K562 (cell line): Measurements from ENCODE around the gene RASGRP1. TPM values are rescaled to one million over a fixed set of nuclear protein-coding genes. Genes with fewer than 3 reads are reported as not detected.

Experiments
- ATAC-seq: fragments of 200-7000 bp; cut with Tn5 transposase; 3 replicates; pipeline ENCODE4 v1.9.1; 2020; ENCODE audit warnings: moderate library complexity
- BruUV-seq: library from RNA; stranded (reverse); fragments of 400-500 nt; replicated peaks from 2 replicates; lab custom pipeline; 2021; lab: Mats Ljungman, UMichigan
- CTCF ChIA-PET: fragments of 300-600 bp; formaldehyde crosslinking; extraction: SDS; loops from one replicate; lab custom pipeline; 2021; ENCODE audit warnings: low intra/inter-chr PET ratio; lab: Yijun Ruan, JAX
- POLR2A ChIA-PET: fragments of 300-600, 350-650 bp; sonication (Branson Sonifier 250); formaldehyde crosslinking; extraction: SDS; loops from one replicate; lab custom pipeline; 2021; ENCODE audit warnings: antibody characterized with exemption, inconsistent platforms; lab: Yijun Ruan, JAX
- DNase-seq, 4 experiments: peaks; one replicate each; pipeline versions ENCODE4 v3.0.0 to v3.0.0-alpha.2; 2011 to 2018; ENCODE audit warnings: low spot score in 3 of 4, mixed read lengths in 3 of 4; ENCODE audit errors: extremely low read depth in 1 of 4
- FAIRE-seq: peaks from 2 replicates; lab custom pipeline; 2011; peaks lifted over from hg19 to GRCh38; lab: Jason Lieb, UNC
- H2AFZ ChIP-seq: 2 replicates; pipeline ENCODE4 v1.6.0; 2011; ENCODE audit warnings: low read depth, low read length, control low read depth, inconsistent platforms
- H3K27ac ChIP-seq: fragments of 200-600 bp; 3 replicates; pipeline ENCODE4 v1.8.0; 2011; ENCODE audit warnings: low read depth, mild to moderate bottlenecking, control low read depth, inconsistent platforms, low read length, moderate library complexity, mixed read lengths; ENCODE audit errors: extremely low read depth
- H3K27me3 ChIP-seq, 2 experiments: fragments of 300-600 bp in 1 of 2; 2 replicates in 1 of 2; 3 replicates in 1 of 2; pipeline versions ENCODE4 v1.6.0 to v1.8.0; 2011; ENCODE audit warnings: inconsistent platforms in 2 of 2, low read length in 2 of 2, mild to moderate bottlenecking in 1 of 2, mixed read lengths in 1 of 2, moderate library complexity in 1 of 2; ENCODE audit not compliant: control insufficient read depth in 2 of 2, insufficient read depth in 2 of 2
- H3K36me3 ChIP-seq: fragments of 300-600 bp; 3 replicates; pipeline ENCODE4 v1.8.0; 2011; ENCODE audit warnings: mild to moderate bottlenecking, low read length, inconsistent platforms; ENCODE audit not compliant: control insufficient read depth, insufficient read depth
- H3K4me1 ChIP-seq, 2 experiments: fragments of 200-600 bp in 1 of 2; replicated peaks in 1 of 2; 2 replicates in 1 of 2; 3 replicates in 1 of 2; pipeline versions ENCODE4 v1.5.1 to v1.8.0; 2011; ENCODE audit warnings: inconsistent platforms in 2 of 2, low read length in 2 of 2, mild to moderate bottlenecking in 1 of 2, mixed read lengths in 1 of 2, moderate library complexity in 1 of 2; ENCODE audit not compliant: control insufficient read depth in 2 of 2, insufficient read depth in 2 of 2
- H3K4me2 ChIP-seq: 2 replicates; pipeline ENCODE4 v1.6.1; 2011; ENCODE audit warnings: low read length, control low read depth, inconsistent platforms, mixed read lengths; ENCODE audit not compliant: insufficient read depth
- H3K4me3 ChIP-seq: fragments of 200-600 bp; sonication (generic), shearing (Covaris generic); 2 replicates; pipeline ENCODE4 v1.5.1; 2016; ENCODE audit warnings: control low read depth, inconsistent platforms
- H3K79me2 ChIP-seq: fragments of 200-600 bp; 3 replicates; pipeline ENCODE4 v1.8.0; 2011; ENCODE audit warnings: low read length, inconsistent platforms; ENCODE audit not compliant: control insufficient read depth, insufficient read depth
- H3K9ac ChIP-seq, 2 experiments: 2 replicates each; pipeline versions ENCODE4 v1.6.0 to v1.6.1; 2011; ENCODE audit warnings: low read depth in 2 of 2, low read length in 2 of 2, control low read depth in 1 of 2, inconsistent platforms in 1 of 2, mild to moderate bottlenecking in 1 of 2, mixed read lengths in 1 of 2; ENCODE audit not compliant: insufficient read depth in 1 of 2
- H3K9me1 ChIP-seq: one replicate; pipeline ENCODE4 v1.6.0; 2011; ENCODE audit warnings: inconsistent platforms, mild to moderate bottlenecking, low read length, moderate library complexity; ENCODE audit not compliant: control insufficient read depth, insufficient read depth
- H3K9me3 ChIP-seq: replicated peaks from 2 replicates; pipeline ENCODE4 v1.5.1; 2011; ENCODE audit warnings: low read depth, low read length, inconsistent platforms; ENCODE audit not compliant: control insufficient read depth, insufficient read depth
- H4K20me1 ChIP-seq: replicated peaks from 2 replicates; pipeline ENCODE4 v1.6.1; 2011; ENCODE audit warnings: low read length, inconsistent platforms, mixed read lengths; ENCODE audit not compliant: control insufficient read depth, insufficient read depth
- ASH1L ChIP-seq: fragments of 450-650 bp; IDR thresholded peaks from 2 replicates; pipeline ENCODE4 v1.6.1; 2018; ENCODE audit warnings: borderline replicate concordance, mild to moderate bottlenecking, low read depth; ENCODE audit not compliant: partially characterized antibody
- CBFA2T2 ChIP-seq: fragments of 450-650 bp; conservative IDR thresholded peaks from 2 replicates; pipeline ENCODE4 v1.6.1; 2017; ENCODE audit warnings: mild to moderate bottlenecking
- CREM ChIP-seq: IDR thresholded peaks from 2 replicates; pipeline ENCODE4 v1.6.1; 2014; ENCODE audit warnings: antibody characterized with exemption, low read depth
- DPF2 ChIP-seq: fragments of 450-650 bp; IDR thresholded peaks from 2 replicates; pipeline ENCODE4 v1.6.1; 2016
- EP400 ChIP-seq: fragments of 450-650 bp; IDR thresholded peaks from 2 replicates; pipeline ENCODE4 v1.6.1; 2017; ENCODE audit warnings: antibody characterized with exemption, mild to moderate bottlenecking, moderate library complexity
- FOXA3 ChIP-seq, 2 experiments: fragments of 450-650 bp in 1 of 2; sonication (generic) in 1 of 2; formaldehyde crosslinking; IDR thresholded peaks in 1 of 2; conservative IDR thresholded peaks in 1 of 2; 2 replicates each; pipeline versions ENCODE4 v1.4.0 to v1.8.0; 2020 to 2022; ENCODE audit warnings: mild to moderate bottlenecking in 2 of 2, missing genetic modification reagents in 1 of 2
- JUND ChIP-seq, 2 experiments: IDR thresholded peaks; 2 replicates in 1 of 2; 3 replicates in 1 of 2; pipeline ENCODE4 v1.6.1; 2011; ENCODE audit warnings: borderline replicate concordance in 2 of 2, low read depth in 2 of 2, low read length in 2 of 2, improper control_type of control experiment in 1 of 2, missing biosample characterization in 1 of 2, missing genetic modification characterization in 1 of 2, missing genetic modification reagents in 1 of 2
- KAT2B ChIP-seq: IDR thresholded peaks from one replicate; pipeline ENCODE4 v1.6.1; 2012; ENCODE audit warnings: low read depth, mild to moderate bottlenecking, control low read depth, inconsistent platforms, low read length, moderate library complexity
- MEIS2 ChIP-seq: fragments of 450-650 bp; IDR thresholded peaks from 2 replicates; pipeline ENCODE4 v1.6.1; 2014; ENCODE audit warnings: mild to moderate bottlenecking; ENCODE audit not compliant: partially characterized antibody
- NFIX ChIP-seq: fragments of 250-450 bp; sonication (Bioruptor Pico); IDR thresholded peaks from 2 replicates; pipeline ENCODE4 v1.4.0; 2020; ENCODE audit warnings: low read depth, mild to moderate bottlenecking, moderate library complexity
- NFRKB ChIP-seq: fragments of 450-650 bp; IDR thresholded peaks from 2 replicates; pipeline ENCODE4 v1.6.1; 2016; ENCODE audit warnings: low read depth
- NRF1 ChIP-seq, 2 experiments: fragments of 450-650 bp; IDR thresholded peaks in 1 of 2; conservative IDR thresholded peaks in 1 of 2; 2 replicates each; pipeline ENCODE4 v1.6.1; 2014; ENCODE audit warnings: mild to moderate bottlenecking in 2 of 2
- RAD51 ChIP-seq: fragments of 450-650 bp; IDR thresholded peaks from 2 replicates; pipeline ENCODE4 v1.7.1; 2016; ENCODE audit warnings: low read depth, mild to moderate bottlenecking, borderline replicate concordance
- SMAD2 ChIP-seq: fragments of 150-350 bp; IDR thresholded peaks from 2 replicates; pipeline ENCODE4 v1.6.1; 2014; ENCODE audit warnings: low read depth, mild to moderate bottlenecking, low read length
- ZNF134 ChIP-seq: fragments of 250-450 bp; sonication (Bioruptor Pico); conservative IDR thresholded peaks from 2 replicates; pipeline ENCODE4 v1.4.0; 2020
- ZNF584 ChIP-seq: fragments of 200-800 bp; sonication (Bioruptor generic); IDR thresholded peaks from 2 replicates; pipeline ENCODE4 v1.6.1; 2016; ENCODE audit warnings: low read depth, mild to moderate bottlenecking, missing genetic modification characterization, missing compliant biosample characterization
- ZNF778 ChIP-seq: fragments of 450-650 bp; formaldehyde crosslinking; IDR thresholded peaks from 2 replicates; pipeline ENCODE4 v1.4.0; 2020; ENCODE audit warnings: mild to moderate bottlenecking, moderate library complexity
- WGBS: fragments of 100-300 bp; shearing (Covaris generic); methylation state at CpG from one replicate; pipeline ENCODE4 v1.1.6; 2016; ENCODE audit warnings: low coverage, mixed read lengths; ENCODE audit not compliant: insufficient coverage; ENCODE audit errors: missing lambda C conversion rate; 5-methylcytosine and 5-hydroxymethylcytosine counted together
- in situ Hi-C: fragments of 300-500 bp; cut with MboI; formaldehyde crosslinking; loops from 4 replicates; pipeline ENCODE4 v1.15.0; 2018; ENCODE audit warnings: inconsistent platforms, mixed read lengths
- intact Hi-C: fragments of 100-400 bp; cut with micrococcal nuclease; formaldehyde crosslinking; loops from 2 replicates; pipeline ENCODE4 v1.14.2; 2022
- polyA plus RNA-seq, 8 experiments: library from polyadenylated mRNA; depleted of rRNA in 4 of 8; stranded (reverse) in 5 of 8; unstranded in 3 of 8; fragments of >200 nt; fragmentation: Nextera tagmentation in 2 of 8; fragmentation: Illumina TruSeq in 1 of 8; extraction: Ambion mirVana in 2 of 8; extraction: Trizol in 1 of 8; gene quantifications; 2 replicates each; pipeline versions ENCODE4 v1.2.1 to v1.2.3, GENCODE V29; 2011 to 2014; ENCODE audit warnings: inconsistent platforms in 1 of 8, missing spikeins in 1 of 8
- total RNA-seq, 7 experiments: library from RNA; depleted of rRNA in 6 of 7; stranded (reverse); fragments of >200 nt in 6 of 7; fragmentation: Illumina TruSeq in 2 of 7; extraction: Trizol in 2 of 7; gene quantifications; 2 replicates each; pipeline versions ENCODE4 v1.2.1 to v1.2.3, GENCODE V29; 2011 to 2021; ENCODE audit warnings: low replicate concordance in 1 of 7
- TF ChIP-seq, protein P1 (sequence below): fragments of 450-650 bp; IDR thresholded peaks from 2 replicates; pipeline ENCODE4 v1.7.0; 2016; ENCODE audit warnings: borderline replicate concordance
- TF ChIP-seq, protein P2 (sequence below): fragments of 250-450 bp; sonication (Bioruptor Pico); IDR thresholded peaks from 2 replicates; pipeline ENCODE4 v1.5.0; 2022; ENCODE audit warnings: mild to moderate bottlenecking

The RASGRP1 gene
- total and polyA plus RNA-seq, 9 of the 15 experiments (the other 6 are each of a cell fraction or from before 2014, with no cell fraction given): 0.14 to 0.72 (median 0.31) TPM

DNA sequence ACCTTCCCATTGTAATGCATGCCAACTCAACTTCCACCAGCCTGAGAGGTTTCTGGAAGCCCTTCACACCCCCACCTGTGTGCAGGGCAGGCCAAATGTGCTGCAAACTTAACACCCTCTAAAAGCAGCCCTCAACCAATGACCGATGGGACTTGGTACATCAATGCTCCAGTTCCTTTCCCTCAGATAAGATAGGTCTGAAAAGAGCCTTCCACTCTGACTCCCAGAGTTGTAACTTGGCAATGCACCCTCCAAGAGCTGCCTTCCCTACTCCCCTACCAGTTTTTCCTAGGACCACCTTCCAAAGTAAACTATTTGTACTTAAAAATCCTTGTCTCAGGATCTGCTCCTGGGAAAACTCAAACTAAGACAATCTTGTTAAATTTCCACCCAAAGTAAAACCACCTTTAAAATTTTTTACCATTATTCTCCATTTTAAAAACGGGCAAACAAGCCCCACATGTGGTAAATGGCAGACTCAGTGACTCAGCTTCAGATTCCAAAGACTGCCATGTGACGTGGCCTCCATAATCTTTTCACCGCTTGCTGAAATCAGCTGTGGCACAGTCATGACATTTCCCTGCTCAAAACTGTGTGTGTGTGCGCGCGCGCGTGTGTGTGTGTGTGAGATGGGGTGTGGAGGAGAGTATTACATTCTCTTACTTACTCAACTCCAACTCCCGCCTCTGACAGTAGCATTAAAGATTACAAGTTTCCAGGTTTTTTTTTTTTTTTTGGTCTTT is 17.2 kb downstream of the RASGRP1 start:
- DNase-seq: peak in 2 of 4 experiments; percentile 26 to 76
- no peak for TF ChIP-seq NFIX (CRISPR knock-in tag)
- no peak for TF ChIP-seq FOXA3 (CRISPR knock-in tag; conservative IDR thresholded peaks at IDR 0.05 in 1 of 2, IDR thresholded peaks at IDR 0.05 in 1 of 2)
- no peak for TF ChIP-seq ZNF778
- peak; percentile 23 for TF ChIP-seq MEIS2
- peak; percentile 41; the same call in 1 of the 2 replicates for TF ChIP-seq RAD51
- TF ChIP-seq DPF2: peak; percentile 61
- no peak for TF ChIP-seq SMAD2
- peak; percentile 68 for TF ChIP-seq CREM
- peak; percentile 73; the same call in 1 of the 2 replicates for TF ChIP-seq JUND (IDR thresholded peaks at IDR 0.05; ENCODE audit: borderline replicate concordance, low read depth, low read length)
- TF ChIP-seq JUND (tag; IDR thresholded peaks at IDR 0.05; ENCODE audit: borderline replicate concordance, low read depth, low read length): peak; percentile 71; the same call in 2 of the 3 replicates
- TF ChIP-seq NRF1 (conservative IDR thresholded peaks at IDR 0.05 in 1 of 2, IDR thresholded peaks at IDR 0.05 in 1 of 2): peak; percentile 79 to 81
- no peak for TF ChIP-seq NFRKB
- TF ChIP-seq ASH1L: no peak
- TF ChIP-seq EP400: peak; percentile 24
- TF ChIP-seq ZNF584: peak; percentile 79; the same call in 1 of the 2 replicates
- peak; percentile 12; the same call in 1 of the 2 replicates for TF ChIP-seq CBFA2T2
- TF ChIP-seq, protein P1, sequence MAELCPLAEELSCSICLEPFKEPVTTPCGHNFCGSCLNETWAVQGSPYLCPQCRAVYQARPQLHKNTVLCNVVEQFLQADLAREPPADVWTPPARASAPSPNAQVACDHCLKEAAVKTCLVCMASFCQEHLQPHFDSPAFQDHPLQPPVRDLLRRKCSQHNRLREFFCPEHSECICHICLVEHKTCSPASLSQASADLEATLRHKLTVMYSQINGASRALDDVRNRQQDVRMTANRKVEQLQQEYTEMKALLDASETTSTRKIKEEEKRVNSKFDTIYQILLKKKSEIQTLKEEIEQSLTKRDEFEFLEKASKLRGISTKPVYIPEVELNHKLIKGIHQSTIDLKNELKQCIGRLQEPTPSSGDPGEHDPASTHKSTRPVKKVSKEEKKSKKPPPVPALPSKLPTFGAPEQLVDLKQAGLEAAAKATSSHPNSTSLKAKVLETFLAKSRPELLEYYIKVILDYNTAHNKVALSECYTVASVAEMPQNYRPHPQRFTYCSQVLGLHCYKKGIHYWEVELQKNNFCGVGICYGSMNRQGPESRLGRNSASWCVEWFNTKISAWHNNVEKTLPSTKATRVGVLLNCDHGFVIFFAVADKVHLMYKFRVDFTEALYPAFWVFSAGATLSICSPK: no peak
- TF ChIP-seq, protein P2, sequence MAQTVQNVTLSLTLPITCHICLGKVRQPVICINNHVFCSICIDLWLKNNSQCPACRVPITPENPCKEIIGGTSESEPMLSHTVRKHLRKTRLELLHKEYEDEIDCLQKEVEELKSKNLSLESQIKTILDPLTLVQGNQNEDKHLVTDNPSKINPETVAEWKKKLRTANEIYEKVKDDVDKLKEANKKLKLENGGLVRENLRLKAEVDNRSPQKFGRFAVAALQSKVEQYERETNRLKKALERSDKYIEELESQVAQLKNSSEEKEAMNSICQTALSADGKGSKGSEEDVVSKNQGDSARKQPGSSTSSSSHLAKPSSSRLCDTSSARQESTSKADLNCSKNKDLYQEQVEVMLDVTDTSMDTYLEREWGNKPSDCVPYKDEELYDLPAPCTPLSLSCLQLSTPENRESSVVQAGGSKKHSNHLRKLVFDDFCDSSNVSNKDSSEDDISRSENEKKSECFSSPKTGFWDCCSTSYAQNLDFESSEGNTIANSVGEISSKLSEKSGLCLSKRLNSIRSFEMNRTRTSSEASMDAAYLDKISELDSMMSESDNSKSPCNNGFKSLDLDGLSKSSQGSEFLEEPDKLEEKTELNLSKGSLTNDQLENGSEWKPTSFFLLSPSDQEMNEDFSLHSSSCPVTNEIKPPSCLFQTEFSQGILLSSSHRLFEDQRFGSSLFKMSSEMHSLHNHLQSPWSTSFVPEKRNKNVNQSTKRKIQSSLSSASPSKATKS (CRISPR knock-in tag): no peak
- TF ChIP-seq ZNF134 (CRISPR knock-in tag): no peak
- no peak for TF ChIP-seq KAT2B

More for the DNA sequence above, 17.2 kb downstream of the RASGRP1 start:
- H2AFZ ChIP-seq: peak overlapping the region; percentile 54
- no peaks in the 10 kb centered on the region for H3K36me3 ChIP-seq
- intact Hi-C loops (no loop called here), in situ Hi-C loops (no loop called here)
- H3K27me3 ChIP-seq: no peaks in the 10 kb centered on the region; a peak in 1 of 5 replicates
- H3K4me3 ChIP-seq: no peak overlapping the region
- no peak overlapping the region for H3K4me2 ChIP-seq
- WGBS: 39% methylated on average over 9 of the region's 10 CpGs
- BruUV-seq: no TSS peak
- H3K9me1 ChIP-seq: no peaks in the 10 kb centered on the region
- peaks cover 0 to 3% of the 10 kb centered on the region in 2 experiments; a peak in 1 of 5 replicates for H3K4me1 ChIP-seq
- no peaks in the 10 kb centered on the region for H3K9me3 ChIP-seq
- H3K9ac ChIP-seq: no peak overlapping the region
- H4K20me1 ChIP-seq: no peaks in the 10 kb centered on the region
- FAIRE-seq (peak; percentile 52), ATAC-seq (peak; percentile 71)
- ChIA-PET CTCF (no interaction called here), POLR2A (interaction anchor here (0.9 to 1.2 kb wide), 3 partner anchors 13 to 25 kb away, joined by 3 to 4 read pairs (median 3); no protein-coding TSS in a partner anchor)
- no peak overlapping the region for H3K27ac ChIP-seq
- H3K79me2 ChIP-seq: no peaks in the 10 kb centered on the region
